SU-DHL-6 (cell line): ENCODE data around the gene CIB1.

Source experiments
- CTCF ChIP-seq: fragments of 200-600 bp; sonication (generic); IDR thresholded peaks from one replicate; pipeline ENCODE4 v1.5.1; 2017; ENCODE audit warnings: antibody characterized with exemption, mild to moderate bottlenecking, low read length, moderate library complexity; ENCODE audit not compliant: insufficient read depth, poor library complexity, severe bottlenecking
- EZH2phosphoT487 ChIP-seq: fragments of 200-600 bp; sonication (generic), shearing (Covaris generic); conservative IDR thresholded peaks from 2 replicates; pipeline ENCODE4 v1.6.1; 2018; ENCODE audit warnings: mild to moderate bottlenecking, antibody characterized with exemption, low read length, moderate library complexity, mixed read lengths

DNA sequence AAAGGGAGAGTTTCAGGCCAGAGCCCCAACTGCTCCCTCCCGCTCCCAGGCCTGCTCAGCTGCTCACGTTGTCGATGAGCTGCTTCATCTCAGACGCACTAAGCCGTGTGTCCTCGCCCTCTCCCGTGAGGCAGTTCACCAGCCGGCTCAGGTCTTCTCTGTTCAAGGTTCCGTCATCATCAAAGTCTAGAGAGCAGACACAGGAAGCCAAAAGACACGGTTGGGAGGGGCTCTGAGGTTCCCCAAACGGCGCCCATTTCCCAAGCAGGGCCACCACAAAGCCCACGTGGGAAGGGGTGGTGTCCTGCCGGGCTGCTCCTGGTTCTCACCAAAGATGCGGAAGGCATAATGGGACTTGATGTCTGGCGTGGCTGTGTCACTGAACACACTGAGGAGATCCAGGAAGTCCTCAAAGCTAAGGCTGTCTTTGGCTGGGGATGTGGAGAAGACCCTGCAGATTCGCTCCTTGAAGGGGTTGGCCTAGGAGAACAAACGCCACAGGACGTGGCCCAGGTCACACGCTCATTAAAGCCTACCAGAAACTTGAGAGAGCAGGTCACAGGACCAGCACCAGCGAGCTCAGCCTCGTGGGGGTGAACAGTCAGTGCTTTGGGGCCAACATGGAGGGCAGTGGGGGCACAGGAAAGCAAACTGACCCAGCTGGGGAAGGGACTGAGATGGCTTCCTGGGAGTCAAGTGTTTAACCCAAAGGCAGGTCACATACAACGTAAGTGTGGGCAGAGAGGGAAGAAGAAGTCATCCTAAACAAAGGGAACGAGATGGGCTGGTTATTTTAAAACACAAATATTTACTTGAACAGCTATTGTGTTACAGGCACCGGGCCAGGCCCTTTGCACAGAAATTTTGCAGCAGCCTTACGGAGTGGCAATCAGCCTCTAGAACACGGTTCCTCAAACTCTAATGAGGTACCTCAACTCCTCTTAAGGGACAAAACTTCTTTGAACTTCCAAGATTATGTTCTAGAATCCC lies 2.4 kb downstream of the CIB1 start:
- TF ChIP-seq CTCF (no peak), EZH2phosphoT487 (no peak)
